ENCODE results near the gene KRCC1. TPM values are rescaled to one million over a fixed set of nuclear protein-coding genes. Genes with fewer than 3 reads are reported as not detected.

KRCC1 gene
- total and polyA plus RNA-seq, 2 experiments from 2014 or later, result 10.3 to 12.5 TPM

DNA sequence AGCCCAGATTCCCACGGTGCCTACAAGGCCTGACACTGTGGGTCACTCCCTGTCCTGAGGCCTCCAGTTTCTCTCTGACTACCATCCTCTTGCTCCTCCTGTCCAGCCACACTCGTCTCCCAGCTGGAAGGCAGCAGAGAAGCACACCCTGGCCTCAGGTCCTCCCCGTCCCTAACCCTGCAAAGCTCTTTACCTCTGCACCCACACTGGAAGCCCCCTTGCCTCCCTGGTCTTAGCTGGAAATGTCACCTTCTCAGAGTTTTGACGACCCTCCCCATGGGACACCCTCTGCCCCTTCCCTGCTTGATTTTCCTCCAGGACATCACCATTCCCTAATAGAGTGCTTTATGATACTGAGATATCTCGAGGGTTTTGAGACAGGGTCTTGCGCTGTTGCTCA is 49.8 kb downstream of the KRCC1 start:
- no peak for DNase-seq (ENCODE audit: low spot score)

More for the DNA sequence above, 49.8 kb downstream of the KRCC1 start:
- no peaks in the 10 kb centered on the region for H3K36me3 ChIP-seq (ENCODE audit: insufficient read depth)
- no peaks in the 10 kb centered on the region for H4K20me1 ChIP-seq (replicated peaks; ENCODE audit: insufficient read depth)
- ATAC-seq, result no peak
- peaks cover 5% of the 10 kb centered on the region; the same call in 1 of the 2 replicates for H3K9me2 ChIP-seq (ENCODE audit: insufficient read depth)
- H2AFZ ChIP-seq, result no peak overlapping the region
- no peak overlapping the region for H3K4me3 ChIP-seq
- TF ChIP-seq EZH2 (IDR thresholded peaks at IDR 0.05; ENCODE audit: low read depth, unreplicated experiment), result no peak
- no peak for TF ChIP-seq JUNB (IDR thresholded peaks at IDR 0.05; ENCODE audit: unreplicated experiment)
- TF ChIP-seq, protein P1, sequence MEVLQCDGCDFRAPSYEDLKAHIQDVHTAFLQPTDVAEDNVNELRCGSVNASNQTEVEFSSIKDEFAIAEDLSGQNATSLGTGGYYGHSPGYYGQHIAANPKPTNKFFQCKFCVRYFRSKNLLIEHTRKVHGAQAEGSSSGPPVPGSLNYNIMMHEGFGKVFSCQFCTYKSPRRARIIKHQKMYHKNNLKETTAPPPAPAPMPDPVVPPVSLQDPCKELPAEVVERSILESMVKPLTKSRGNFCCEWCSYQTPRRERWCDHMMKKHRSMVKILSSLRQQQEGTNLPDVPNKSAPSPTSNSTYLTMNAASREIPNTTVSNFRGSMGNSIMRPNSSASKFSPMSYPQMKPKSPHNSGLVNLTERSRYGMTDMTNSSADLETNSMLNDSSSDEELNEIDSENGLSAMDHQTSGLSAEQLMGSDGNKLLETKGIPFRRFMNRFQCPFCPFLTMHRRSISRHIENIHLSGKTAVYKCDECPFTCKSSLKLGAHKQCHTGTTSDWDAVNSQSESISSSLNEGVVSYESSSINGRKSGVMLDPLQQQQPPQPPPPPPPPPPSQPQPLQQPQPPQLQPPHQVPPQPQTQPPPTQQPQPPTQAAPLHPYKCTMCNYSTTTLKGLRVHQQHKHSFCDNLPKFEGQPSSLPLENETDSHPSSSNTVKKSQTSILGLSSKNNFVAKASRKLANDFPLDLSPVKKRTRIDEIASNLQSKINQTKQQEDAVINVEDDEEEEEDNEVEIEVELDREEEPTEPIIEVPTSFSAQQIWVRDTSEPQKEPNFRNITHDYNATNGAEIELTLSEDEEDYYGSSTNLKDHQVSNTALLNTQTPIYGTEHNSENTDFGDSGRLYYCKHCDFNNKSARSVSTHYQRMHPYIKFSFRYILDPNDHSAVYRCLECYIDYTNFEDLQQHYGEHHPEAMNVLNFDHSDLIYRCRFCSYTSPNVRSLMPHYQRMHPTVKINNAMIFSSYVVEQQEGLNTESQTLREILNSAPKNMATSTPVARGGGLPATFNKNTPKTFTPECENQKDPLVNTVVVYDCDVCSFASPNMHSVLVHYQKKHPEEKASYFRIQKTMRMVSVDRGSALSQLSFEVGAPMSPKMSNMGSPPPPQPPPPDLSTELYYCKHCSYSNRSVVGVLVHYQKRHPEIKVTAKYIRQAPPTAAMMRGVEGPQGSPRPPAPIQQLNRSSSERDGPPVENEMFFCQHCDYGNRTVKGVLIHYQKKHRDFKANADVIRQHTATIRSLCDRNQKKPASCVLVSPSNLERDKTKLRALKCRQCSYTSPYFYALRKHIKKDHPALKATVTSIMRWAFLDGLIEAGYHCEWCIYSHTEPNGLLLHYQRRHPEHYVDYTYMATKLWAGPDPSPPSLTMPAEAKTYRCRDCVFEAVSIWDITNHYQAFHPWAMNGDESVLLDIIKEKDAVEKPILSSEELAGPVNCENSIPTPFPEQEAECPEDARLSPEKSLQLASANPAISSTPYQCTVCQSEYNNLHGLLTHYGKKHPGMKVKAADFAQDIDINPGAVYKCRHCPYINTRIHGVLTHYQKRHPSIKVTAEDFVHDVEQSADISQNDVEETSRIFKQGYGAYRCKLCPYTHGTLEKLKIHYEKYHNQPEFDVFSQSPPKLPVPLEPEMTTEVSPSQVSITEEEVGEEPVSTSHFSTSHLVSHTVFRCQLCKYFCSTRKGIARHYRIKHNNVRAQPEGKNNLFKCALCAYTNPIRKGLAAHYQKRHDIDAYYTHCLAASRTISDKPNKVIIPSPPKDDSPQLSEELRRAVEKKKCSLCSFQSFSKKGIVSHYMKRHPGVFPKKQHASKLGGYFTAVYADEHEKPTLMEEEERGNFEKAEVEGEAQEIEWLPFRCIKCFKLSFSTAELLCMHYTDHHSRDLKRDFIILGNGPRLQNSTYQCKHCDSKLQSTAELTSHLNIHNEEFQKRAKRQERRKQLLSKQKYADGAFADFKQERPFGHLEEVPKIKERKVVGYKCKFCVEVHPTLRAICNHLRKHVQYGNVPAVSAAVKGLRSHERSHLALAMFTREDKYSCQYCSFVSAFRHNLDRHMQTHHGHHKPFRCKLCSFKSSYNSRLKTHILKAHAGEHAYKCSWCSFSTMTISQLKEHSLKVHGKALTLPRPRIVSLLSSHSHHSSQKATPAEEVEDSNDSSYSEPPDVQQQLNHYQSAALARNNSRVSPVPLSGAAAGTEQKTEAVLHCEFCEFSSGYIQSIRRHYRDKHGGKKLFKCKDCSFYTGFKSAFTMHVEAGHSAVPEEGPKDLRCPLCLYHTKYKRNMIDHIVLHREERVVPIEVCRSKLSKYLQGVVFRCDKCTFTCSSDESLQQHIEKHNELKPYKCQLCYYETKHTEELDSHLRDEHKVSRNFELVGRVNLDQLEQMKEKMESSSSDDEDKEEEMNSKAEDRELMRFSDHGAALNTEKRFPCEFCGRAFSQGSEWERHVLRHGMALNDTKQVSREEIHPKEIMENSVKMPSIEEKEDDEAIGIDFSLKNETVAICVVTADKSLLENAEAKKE (CRISPR knock-in tag; IDR thresholded peaks at IDR 0.05), result no peak
- TF ChIP-seq, protein P2, sequence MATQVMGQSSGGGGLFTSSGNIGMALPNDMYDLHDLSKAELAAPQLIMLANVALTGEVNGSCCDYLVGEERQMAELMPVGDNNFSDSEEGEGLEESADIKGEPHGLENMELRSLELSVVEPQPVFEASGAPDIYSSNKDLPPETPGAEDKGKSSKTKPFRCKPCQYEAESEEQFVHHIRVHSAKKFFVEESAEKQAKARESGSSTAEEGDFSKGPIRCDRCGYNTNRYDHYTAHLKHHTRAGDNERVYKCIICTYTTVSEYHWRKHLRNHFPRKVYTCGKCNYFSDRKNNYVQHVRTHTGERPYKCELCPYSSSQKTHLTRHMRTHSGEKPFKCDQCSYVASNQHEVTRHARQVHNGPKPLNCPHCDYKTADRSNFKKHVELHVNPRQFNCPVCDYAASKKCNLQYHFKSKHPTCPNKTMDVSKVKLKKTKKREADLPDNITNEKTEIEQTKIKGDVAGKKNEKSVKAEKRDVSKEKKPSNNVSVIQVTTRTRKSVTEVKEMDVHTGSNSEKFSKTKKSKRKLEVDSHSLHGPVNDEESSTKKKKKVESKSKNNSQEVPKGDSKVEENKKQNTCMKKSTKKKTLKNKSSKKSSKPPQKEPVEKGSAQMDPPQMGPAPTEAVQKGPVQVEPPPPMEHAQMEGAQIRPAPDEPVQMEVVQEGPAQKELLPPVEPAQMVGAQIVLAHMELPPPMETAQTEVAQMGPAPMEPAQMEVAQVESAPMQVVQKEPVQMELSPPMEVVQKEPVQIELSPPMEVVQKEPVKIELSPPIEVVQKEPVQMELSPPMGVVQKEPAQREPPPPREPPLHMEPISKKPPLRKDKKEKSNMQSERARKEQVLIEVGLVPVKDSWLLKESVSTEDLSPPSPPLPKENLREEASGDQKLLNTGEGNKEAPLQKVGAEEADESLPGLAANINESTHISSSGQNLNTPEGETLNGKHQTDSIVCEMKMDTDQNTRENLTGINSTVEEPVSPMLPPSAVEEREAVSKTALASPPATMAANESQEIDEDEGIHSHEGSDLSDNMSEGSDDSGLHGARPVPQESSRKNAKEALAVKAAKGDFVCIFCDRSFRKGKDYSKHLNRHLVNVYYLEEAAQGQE (IDR thresholded peaks at IDR 0.05; ENCODE audit: unreplicated experiment), result no peak
- no peak for TF ChIP-seq POLR2AphosphoS5 (IDR thresholded peaks at IDR 0.05; ENCODE audit: low read depth)
- TF ChIP-seq ZNF114 (CRISPR knock-in tag; IDR thresholded peaks at IDR 0.05), result no peak
- H3F3A ChIP-seq (replicated peaks; ENCODE audit: low read depth), result no peaks in the 10 kb centered on the region
- Mint-ChIP-seq H3K4me3 (no peak overlapping the region), H3K9me3 (no peaks in the 10 kb centered on the region), H3K27ac (no peak overlapping the region), H3K36me3 (ENCODE audit: low read depth) (no peaks in the 10 kb centered on the region), H3K4me1 (peaks cover 28% of the 10 kb centered on the region), H3K27me3 (ENCODE audit: insufficient read depth, low read depth, poor library complexity) (peaks cover 11% of the 10 kb centered on the region)
- no peak overlapping the region for H3K4me2 ChIP-seq
- H3K79me2 ChIP-seq (replicated peaks; ENCODE audit: insufficient read depth), result no peaks in the 10 kb centered on the region
- H3K4me1 ChIP-seq (ENCODE audit: insufficient read depth), result peaks cover 16% of the 10 kb centered on the region; the same call in 1 of the 2 replicates
- H3K27ac ChIP-seq (ENCODE audit: low read depth), result no peak overlapping the region
- no peaks in the 10 kb centered on the region for H3K27me3 ChIP-seq (ENCODE audit: insufficient read depth)

All from GM23338 (cell line).